Jurkat, Clone E6-1 (cell line): ENCODE measurements around the gene CXorf58.
"Not testable (repeated sequence)": the region's sequence is repeated elsewhere in the genome, so short reads cannot be mapped to it uniquely, and the experiment has no call there.

Experiments used
- DNase-seq: peaks from one replicate; pipeline ENCODE4 v3.0.0-alpha.2; 2011; ENCODE audit warnings: low read depth, low spot score
- H3K4me3 ChIP-seq: 2 replicates; pipeline ENCODE4 v1.5.1; 2011; ENCODE audit warnings: mild to moderate bottlenecking, low read length, control low read depth, moderate library complexity

The CXorf58 gene

DNA sequence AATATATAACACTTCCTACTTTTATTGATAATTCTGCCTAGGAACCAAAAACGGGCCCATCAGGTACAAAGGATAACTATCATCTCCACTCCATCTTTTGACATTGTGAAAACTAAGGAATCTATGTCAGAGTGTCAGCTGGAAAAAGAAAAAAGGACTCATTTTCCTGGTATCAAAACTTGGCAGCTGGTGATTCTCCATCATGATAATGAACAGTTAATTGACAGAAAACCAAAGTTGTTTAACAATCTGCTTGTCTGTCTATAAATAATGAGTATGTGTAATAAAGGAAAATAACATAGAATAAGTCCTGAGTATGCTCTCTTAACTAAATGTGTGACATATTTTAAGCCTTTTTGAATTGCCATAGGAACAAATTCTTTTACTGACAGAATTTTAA, 31.4 kb downstream of the CXorf58 start:
- no peak overlapping the region for H3K4me3 ChIP-seq
- DNase-seq: no peak

DNA sequence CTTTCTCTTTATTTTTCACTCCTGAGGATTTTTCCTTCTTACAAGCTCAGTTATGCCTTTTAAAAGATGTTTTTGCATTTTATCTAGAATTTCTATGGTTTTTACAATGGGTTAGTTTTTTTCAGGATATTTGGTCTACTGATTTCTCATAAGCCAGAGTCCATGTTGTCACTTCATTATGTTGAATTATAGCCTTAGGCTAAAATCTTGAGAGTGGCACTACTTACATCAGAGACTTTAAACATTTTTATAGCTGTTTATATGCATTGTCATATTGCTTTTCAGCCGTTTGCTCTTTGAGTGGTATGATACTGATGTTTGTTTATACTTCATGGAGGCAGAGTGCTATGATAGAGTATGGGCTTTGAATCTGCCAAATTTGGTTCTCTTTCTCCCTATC, 36.4 kb downstream of the CXorf58 start:
- H3K4me3 ChIP-seq: no peak overlapping the region
- no peak for DNase-seq

DNA sequence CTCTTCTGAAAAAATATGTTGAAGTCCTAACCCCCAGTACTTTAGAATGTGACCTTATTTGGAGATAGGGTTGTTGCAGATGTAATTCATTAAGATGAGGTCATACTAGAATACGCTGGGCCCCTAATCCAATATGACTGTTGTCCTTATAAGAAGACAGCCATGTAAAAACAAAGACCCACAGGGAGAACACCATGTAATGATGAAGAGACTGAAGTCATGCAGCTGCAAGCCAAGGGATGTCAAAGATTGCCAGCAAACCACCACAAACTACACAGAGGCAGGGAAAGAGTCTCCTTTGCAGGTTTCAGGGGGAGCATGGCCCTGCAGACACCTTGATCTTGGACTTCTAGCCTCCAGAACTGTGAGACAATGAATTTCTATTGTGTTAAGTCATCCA, 37.4 kb downstream of the CXorf58 start:
- DNase-seq: no peak
- H3K4me3 ChIP-seq: no peak overlapping the region

DNA sequence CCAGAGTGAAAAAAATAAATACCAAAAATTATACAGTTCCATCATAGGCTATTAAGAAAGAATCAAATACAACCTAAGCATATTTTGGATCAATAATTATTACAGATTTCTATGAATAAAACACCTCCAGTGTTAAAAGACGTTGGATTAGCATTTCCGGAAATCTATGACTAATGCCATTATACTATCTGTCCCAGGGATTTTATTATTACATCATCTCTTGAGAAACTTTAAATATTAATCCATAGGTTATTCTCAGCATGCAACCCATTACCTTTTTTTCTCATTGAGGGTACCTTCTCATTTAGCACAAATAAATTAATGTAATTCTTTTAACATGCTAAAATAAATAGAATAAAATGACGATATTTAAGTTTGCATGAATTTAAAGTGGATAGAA, 44.6 kb downstream of the CXorf58 start:
- no peak overlapping the region for H3K4me3 ChIP-seq
- no peak for DNase-seq

DNA sequence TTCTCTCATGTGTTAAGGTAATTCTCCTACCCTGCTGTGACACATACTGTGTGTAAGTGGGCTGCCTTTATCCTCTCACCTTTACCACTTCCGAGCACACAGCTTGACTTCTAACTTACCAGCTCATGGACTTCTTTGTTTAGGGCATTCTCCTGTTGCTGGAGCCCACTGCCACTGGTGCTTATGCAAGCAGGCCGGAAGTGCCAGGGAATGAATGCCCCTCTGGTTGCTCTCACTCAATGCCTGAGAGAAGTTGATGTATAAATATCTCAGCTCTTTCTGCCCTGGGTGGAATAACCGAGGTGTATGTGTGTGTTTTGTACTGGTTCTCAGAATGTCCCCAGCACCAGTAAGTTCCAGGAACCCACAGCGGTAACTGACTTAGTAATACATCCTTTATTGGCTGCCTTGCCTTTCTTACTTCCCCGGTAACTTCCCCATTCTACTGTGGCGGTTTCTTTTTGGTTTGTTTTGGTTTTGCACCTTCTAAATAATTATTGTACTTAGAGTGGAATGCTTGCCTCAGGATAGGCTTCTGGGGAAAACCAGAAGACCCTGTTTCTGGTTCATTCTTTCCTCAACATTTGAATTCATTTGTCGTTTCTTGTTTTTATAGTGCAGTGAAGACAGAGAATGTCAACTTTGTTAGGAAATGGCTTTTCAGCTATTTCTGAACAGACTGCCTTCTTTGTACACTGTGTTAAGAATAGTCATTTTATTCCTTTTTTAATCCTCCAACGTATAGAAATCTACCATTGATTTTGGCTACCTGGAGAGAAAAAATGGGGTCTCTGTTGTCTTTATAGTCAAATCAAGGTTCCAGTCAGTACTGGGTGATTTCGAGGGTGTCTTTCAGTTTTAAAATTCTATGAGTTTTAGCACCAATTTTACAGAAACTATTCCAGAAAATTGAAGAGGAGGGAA, 45.4 kb downstream of the CXorf58 start:
- DNase-seq: no peak
- H3K4me3 ChIP-seq: no peak overlapping the region

DNA sequence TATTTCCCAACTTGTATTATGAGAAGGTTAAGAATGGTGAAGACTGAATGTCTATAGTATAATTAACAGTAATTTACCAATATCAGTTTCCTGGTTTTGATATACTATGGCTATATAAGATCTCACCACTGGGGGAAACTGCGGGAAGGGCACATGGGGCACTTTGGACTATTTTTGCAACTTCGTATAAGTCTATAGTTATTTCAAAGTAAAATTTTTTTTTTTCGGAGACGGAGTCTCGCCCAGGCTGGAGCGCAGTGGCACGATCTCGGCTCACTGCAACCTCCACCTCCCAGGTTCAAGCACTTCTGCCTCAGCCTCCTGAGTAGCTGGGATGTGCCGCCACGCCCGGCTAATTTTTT, 46.1 kb downstream of the CXorf58 start:
- no peak overlapping the region for H3K4me3 ChIP-seq
- DNase-seq: no peak

DNA sequence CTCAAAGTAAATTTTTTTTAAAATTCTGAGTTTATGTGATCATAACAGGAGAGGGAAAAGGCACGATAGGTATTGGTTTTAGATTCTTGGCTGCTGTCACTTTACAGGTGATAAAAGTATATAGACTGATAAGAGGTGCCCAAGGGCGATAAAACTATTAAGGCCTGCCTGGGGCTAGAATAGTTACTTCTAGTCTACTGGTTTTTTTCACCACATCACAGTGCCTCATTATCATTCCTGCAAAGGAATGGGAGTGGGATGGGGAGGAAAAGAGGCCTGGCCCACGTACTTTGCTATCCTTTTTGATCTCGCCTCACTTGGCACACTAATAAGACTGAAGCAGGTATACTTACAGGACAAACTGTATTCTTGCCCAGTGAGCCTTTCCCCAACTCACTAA, 46.6 kb downstream of the CXorf58 start:
- DNase-seq: no peak
- H3K4me3 ChIP-seq: no peak overlapping the region

DNA sequence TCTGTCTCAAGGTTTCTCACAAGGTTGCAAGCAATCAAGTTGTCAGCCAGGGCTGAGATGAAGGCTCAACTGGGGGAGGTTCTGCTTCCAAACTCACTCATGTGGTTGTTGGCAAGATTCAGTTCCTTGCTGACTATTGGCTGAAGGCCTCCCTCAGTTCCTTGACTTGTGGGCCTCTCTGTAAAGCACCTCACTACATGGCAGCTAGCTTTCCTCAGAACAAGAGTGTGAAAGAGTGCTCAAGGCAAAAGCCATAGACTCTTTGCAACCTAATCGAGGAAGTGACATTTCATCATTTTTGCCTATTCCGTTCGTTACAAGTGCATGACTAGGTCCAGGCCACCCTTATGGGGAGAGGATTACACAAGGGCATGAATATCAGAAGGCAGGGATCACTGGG, 52.0 kb downstream of the CXorf58 start:
- DNase-seq: peak; percentile 7

DNA sequence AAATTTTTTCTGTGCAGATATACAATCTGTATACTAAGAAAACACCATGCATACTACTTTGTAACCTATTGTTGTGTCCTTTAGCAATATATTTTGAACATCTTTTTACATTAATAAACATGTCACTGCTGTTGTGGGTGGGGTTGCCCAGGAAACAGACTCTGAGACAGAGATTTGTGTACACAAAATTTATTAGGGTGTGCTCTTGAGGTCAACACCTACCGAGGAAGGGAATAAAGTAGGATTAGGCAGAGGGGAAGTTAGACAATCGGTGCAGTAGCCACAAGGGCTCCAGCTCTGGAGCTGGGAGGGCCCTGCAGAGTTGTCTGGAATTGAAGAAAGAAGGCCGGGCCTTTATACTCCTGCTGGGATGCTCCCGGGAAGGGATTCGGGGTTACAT, 56.4 kb downstream of the CXorf58 start:
- no peak overlapping the region for H3K4me3 ChIP-seq
- DNase-seq: no peak

More for the DNA sequence above, 52.0 kb downstream of the CXorf58 start:
- no peak overlapping the region for H3K4me3 ChIP-seq

DNA sequence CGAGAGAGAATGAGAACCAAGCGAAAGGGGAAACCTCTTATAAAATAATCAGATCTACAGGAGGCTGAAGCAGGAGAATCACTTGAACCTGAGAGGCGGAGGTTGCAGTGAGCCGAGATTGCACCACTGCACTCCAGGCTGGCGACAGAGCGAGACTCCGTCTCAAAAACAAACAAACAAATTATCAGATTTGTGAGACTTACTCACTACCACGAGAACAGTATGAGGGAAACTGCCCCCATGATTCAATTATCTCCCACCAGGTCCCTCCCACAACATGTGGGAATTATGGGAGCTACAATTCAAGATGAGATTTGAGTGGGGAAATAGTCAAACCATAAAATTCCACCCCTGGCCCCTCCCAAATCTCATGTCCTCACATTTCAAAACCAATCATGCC, 57.8 kb downstream of the CXorf58 start:
- not testable (repeated sequence) for H3K4me3 ChIP-seq, DNase-seq

DNA sequence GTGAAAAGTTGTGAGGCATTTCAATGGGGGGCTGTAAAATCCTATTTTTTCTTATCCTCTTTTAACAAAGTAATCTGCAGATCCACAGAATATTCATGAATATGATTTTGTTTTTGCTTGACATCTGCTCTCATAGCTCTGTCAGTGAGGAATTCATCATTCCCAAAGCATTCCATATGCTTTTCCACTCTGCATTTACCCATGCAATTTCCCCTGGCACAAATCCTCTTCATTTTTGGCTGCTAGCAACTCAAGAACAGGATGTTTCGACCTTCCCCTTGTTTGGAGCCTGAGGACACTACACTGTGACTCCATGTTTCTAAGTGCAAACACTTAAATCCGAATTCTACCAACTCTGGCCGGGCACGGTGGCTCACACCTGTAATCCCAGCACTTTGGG, 70.7 kb downstream of the CXorf58 start:
- no peak overlapping the region for H3K4me3 ChIP-seq
- DNase-seq: no peak

DNA sequence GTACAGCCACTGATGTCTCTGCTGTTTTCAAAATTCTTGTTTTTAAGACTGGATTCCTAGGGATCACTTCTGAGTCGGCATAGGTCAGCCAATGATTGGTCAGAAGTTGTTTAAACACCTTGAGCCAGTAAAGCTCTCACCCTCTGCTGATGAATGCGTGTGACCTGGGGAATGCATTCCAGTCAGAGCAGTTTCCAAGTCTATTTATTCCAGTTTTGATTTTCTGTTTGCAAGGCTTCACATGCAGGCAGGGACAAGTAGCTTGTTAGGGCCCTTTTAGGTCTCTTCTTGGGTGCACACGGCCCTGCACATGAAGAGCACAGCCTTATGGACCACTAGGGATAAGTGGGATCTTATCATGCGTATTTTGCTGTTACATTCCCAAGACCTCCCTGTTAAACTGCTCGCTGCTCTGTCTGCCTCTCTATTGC, 72.2 kb downstream of the CXorf58 start:
- no peak overlapping the region for H3K4me3 ChIP-seq
- DNase-seq: no peak

DNA sequence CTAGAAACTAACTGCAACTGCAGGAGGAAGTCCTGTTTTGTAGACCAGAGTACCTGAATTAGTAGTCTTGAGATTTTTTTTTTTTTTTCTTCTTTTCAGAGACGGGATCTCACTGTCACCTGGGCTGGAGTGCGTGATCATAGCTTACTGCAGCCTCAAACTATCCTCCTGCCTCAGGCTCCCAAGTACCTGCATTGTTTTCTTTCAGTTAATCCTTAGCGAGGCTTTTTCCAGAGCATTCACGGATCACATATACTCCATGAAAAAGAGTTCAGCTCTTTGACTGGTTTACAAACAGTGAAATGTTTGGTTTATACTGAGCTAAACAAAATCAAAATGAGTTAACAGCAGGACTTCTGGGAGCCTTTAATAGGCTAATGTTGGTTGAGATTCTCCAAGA, 73.4 kb downstream of the CXorf58 start:
- no peak overlapping the region for H3K4me3 ChIP-seq
- DNase-seq: no peak

DNA sequence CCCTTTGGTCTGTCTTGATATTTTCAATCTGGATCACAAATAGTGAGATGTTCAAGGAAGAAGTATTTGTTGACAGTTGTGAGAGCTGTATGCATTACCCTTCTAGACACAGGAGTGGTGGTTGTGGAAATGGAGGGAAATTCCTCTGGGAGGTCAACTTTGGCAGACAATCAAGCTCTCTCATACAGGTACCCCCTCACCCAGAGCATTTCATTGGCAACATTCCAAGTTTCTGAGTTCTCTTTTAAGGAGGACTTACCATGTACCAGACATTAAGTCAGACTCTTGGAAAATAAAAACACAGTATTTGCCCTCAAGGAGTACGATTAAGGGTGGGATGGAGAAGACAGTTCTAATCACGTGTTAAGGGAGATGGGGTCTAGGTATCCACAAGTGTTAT, 73.9 kb downstream of the CXorf58 start:
- H3K4me3 ChIP-seq: no peak overlapping the region
- no peak for DNase-seq

DNA sequence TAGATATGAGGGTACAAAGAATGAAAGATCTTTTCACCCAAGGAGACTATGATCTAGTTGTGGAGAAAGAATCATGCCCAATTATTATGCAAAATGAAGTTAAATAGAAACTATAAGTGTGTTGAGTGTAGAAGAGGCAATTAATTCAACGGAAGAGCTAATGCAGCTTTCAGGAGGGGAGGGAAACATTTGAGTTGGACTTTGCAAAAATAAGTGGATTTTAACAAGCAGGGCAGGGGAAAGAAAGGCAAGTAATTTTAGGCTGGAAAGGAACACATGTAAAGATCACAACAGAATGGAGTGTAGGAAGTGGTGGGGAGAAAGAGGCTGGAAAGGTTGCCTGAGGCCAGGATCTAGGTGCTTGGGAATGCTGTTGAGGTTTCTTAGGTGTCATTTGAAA, 75.1 kb downstream of the CXorf58 start:
- no peak overlapping the region for H3K4me3 ChIP-seq
- DNase-seq: no peak
